IPS-NIHi11 (cell line): ENCODE data around the gene GPR27.

Experiments used
- DNase-seq: peaks from one replicate; pipeline ENCODE4 v3.0.0; 2012; ENCODE audit warnings: mixed read lengths, low spot score

GPR27 gene

GRCh38 chr3:71753701-71754609 lies at the start of gene GPR27:
GPR27 (plus strand) TSS chr3:71753855; CDS start chr3:71754050, 195 bp downstream.
- peak; percentile 69 for DNase-seq

GRCh38 chr3:71704915-71705314 lies 48.7 kb upstream of the GPR27 start:
- no peak for DNase-seq

GRCh38 chr3:71705681-71706080 lies 48.0 kb upstream of the GPR27 start:
- DNase-seq, result no peak

GRCh38 chr3:71707595-71707994 lies 46.1 kb upstream of the GPR27 start:
- no peak for DNase-seq

GRCh38 chr3:71708476-71709105 lies 45.1 kb upstream of the GPR27 start:
- DNase-seq, result no peak

- no peak for DNase-seq
These were observed 43.6 kb upstream of the GPR27 start for GRCh38 chr3:71709908-71710511.

- peak; percentile 74 for DNase-seq
These were observed 42.7 kb upstream of the GPR27 start for GRCh38 chr3:71710906-71711494.

- DNase-seq, result no peak
These were observed 40.6 kb upstream of the GPR27 start for GRCh38 chr3:71713041-71713440.

GRCh38 chr3:71714595-71714994 lies 39.1 kb upstream of the GPR27 start:
- no peak for DNase-seq

- no peak for DNase-seq
These were observed 35.6 kb upstream of the GPR27 start for GRCh38 chr3:71718072-71718471.

GRCh38 chr3:71721002-71721401 lies 32.7 kb upstream of the GPR27 start:
- DNase-seq, result no peak

GRCh38 chr3:71721651-71722157 lies 32.0 kb upstream of the GPR27 start:
- no peak for DNase-seq

GRCh38 chr3:71722693-71723092 lies 31.0 kb upstream of the GPR27 start:
- DNase-seq, result no peak

- no peak for DNase-seq
These were observed 30.0 kb upstream of the GPR27 start for GRCh38 chr3:71723452-71724170.

GRCh38 chr3:71724171-71724453 lies 29.5 kb upstream of the GPR27 start:
- no peak for DNase-seq

GRCh38 chr3:71724584-71725270 lies 28.9 kb upstream of the GPR27 start:
- DNase-seq, result no peak

GRCh38 chr3:71725271-71725991 lies 28.2 kb upstream of the GPR27 start, which contains the start of gene EIF4E3:
EIF4E3 (minus strand) TSS chr3:71725402; CDS start chr3:71725367, 35 bp downstream.
- peak; percentile 89 for DNase-seq

GRCh38 chr3:71726146-71726545 lies 27.5 kb upstream of the GPR27 start:
- no peak for DNase-seq

GRCh38 chr3:71728632-71729342 lies 24.9 kb upstream of the GPR27 start:
- peak; percentile 86 for DNase-seq

- no peak for DNase-seq
These were observed 21.0 kb upstream of the GPR27 start for GRCh38 chr3:71732637-71733036.
